ENCODE data around the gene ZNF436.
"Not testable (repeated sequence)": the region's sequence is repeated elsewhere in the genome, so short reads cannot be mapped to it uniquely, and the experiment has no call there.

- not testable (repeated sequence) for TF ChIP-seq POLR2A (IDR thresholded peaks at IDR 0.05); CTCF (IDR thresholded peaks at IDR 0.05 in 4 of 5, conservative IDR thresholded peaks at IDR 0.05 in 1 of 5)
Observed at GRCh38 chr1:23374079-23374735, 4.6 kb upstream of the ZNF436 start.
